Measurements from ENCODE around the gene SETD1A. TPM values are rescaled to one million over a fixed set of nuclear protein-coding genes. Genes with fewer than 3 reads are reported as not detected.

The SETD1A gene
- total and polyA plus RNA-seq, 9 of the 15 experiments (the other 6 are each of a cell fraction or from before 2014, with no cell fraction given), result 0.08 to 36.0 (median 4.2) TPM

- Histone ChIP-seq H3K79me2 (ENCODE audit: control insufficient read depth, insufficient read depth, low read length) (peaks cover 11% of the 10 kb centered on the region), H3K27ac (ENCODE audit: extremely low read depth, low read depth, low read length) (no peak overlapping the region), H3K27me3 (ENCODE audit: control insufficient read depth in 2 of 2, insufficient read depth in 2 of 2, low read length in 2 of 2) (no peaks in the 10 kb centered on the region), H3K9me3 (replicated peaks; ENCODE audit: control insufficient read depth, insufficient read depth, low read depth, low read length) (no peaks in the 10 kb centered on the region), H4K20me1 (replicated peaks; ENCODE audit: control insufficient read depth, insufficient read depth, low read length) (no peaks in the 10 kb centered on the region), H3K4me2 (ENCODE audit: insufficient read depth, low read length) (no peak overlapping the region), H3K4me3 (no peak overlapping the region), H2AFZ (ENCODE audit: low read depth, low read length) (no peak overlapping the region), H3K9me1 (ENCODE audit: control insufficient read depth, insufficient read depth, low read length) (no peaks in the 10 kb centered on the region), H3K9ac (ENCODE audit: insufficient read depth in 1 of 2, low read depth in 2 of 2, low read length in 2 of 2) (no peak overlapping the region), H3K36me3 (ENCODE audit: control insufficient read depth, insufficient read depth, low read length) (peaks cover 94% of the 10 kb centered on the region), H3K4me1 (replicated peaks in 1 of 2; ENCODE audit: control insufficient read depth in 2 of 2, insufficient read depth in 2 of 2, low read length in 2 of 2) (peaks cover 0 to 7% of the 10 kb centered on the region in 2 experiments; a peak in 1 of 5 replicates)
- TF ChIP-seq LARP7 (IDR thresholded peaks at IDR 0.05) (no peak), FOS (IDR thresholded peaks at IDR 0.05; ENCODE audit: extremely low read depth, insufficient read length) (no peak), RBFOX2 (IDR thresholded peaks at IDR 0.05; ENCODE audit: low read depth, low read length) (peak; percentile 28; the same call in 1 of the 2 replicates), ZNF668 (CRISPR knock-in tag; IDR thresholded peaks at IDR 0.05) (no peak), JUN (IDR thresholded peaks at IDR 0.05; ENCODE audit: borderline replicate concordance, low read depth, low read length) (no peak), JUN (CRISPR knock-in tag; IDR thresholded peaks at IDR 0.05; ENCODE audit: borderline replicate concordance) (no peak), RFX7 (CRISPR knock-in tag; IDR thresholded peaks at IDR 0.05) (no peak), PKNOX1 (IDR thresholded peaks at IDR 0.05) (no peak), ZBTB33 (CRISPR knock-in tag; IDR thresholded peaks at IDR 0.05) (0 out of 2 replicates have a peak, but pooled peaks have one; percentile 34), DDX20 (tag; IDR thresholded peaks at IDR 0.05; ENCODE audit: low read depth) (no peak), PREB (CRISPR knock-in tag; IDR thresholded peaks at IDR 0.05) (no peak)
- FAIRE-seq (no peak), ATAC-seq (peak; percentile 18; the same call in 1 of the 3 replicates), DNase-seq (ENCODE audit: extremely low read depth in 1 of 4, low spot score in 3 of 4) (peak in 1 of 4 experiments; percentile 15)
- intact Hi-C loops (cut with micrococcal nuclease) (no loop called here), in situ Hi-C loops (cut with MboI) (loop anchor here (25.0 kb wide), 1 partner anchor 898 kb away; the partner anchor contains the start of gene ZNF267)
- no TSS peak for BruUV-seq (replicated peaks)
- ChIA-PET CTCF (ENCODE audit: low intra/inter-chr PET ratio) (no interaction called here), POLR2A (interaction anchor here (0.6 to 2.5 kb wide), 6 partner anchors 13 to 490 kb away, joined by 3 to 7 read pairs (median 3); no protein-coding TSS in a partner anchor)
- 98% methylated on average over 22 of the region's 33 CpGs for WGBS (ENCODE audit: insufficient coverage, low coverage, missing lambda C conversion rate)
Observed at GRCh38 chr16:30964574-30965226, 7.1 kb downstream of the SETD1A start.
